GM19043 (cell line): ENCODE results near the gene GSPT1.
"Not testable (repeated sequence)": the region's sequence is repeated elsewhere in the genome, so short reads cannot be mapped to it uniquely, and the experiment has no call there.

Source experiments
- ATAC-seq: cut with Tn5 transposase; IDR thresholded peaks from one replicate; pipeline ENCODE4 v1.9.1; 2021; ENCODE audit warnings: low read depth; ENCODE audit not compliant: unreplicated experiment

The GSPT1 gene

DNA sequence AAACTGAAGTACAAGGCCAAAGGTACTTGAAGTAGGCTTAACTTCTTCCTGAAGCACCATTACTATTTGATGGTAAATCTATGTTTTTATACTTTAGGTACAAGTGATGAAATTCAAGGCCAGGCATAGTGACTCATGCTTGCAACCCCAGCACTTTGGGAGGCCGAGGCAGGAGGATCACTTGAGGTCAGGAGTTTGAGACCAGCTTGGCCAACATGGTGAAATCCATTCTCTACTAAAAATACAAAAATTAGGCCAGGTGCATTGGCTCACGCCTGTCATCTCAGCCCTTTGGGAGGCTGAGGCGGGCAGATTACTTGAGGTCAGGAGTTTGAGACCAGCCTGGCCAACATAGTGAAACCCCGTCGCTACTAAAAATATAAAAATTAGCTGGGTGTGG, 92.1 kb downstream of the GSPT1 start:
- ATAC-seq = not testable (repeated sequence)

GRCh38 chr16:11819798-11820197, 96.0 kb downstream of the GSPT1 start:
- ATAC-seq = no peak

DNA sequence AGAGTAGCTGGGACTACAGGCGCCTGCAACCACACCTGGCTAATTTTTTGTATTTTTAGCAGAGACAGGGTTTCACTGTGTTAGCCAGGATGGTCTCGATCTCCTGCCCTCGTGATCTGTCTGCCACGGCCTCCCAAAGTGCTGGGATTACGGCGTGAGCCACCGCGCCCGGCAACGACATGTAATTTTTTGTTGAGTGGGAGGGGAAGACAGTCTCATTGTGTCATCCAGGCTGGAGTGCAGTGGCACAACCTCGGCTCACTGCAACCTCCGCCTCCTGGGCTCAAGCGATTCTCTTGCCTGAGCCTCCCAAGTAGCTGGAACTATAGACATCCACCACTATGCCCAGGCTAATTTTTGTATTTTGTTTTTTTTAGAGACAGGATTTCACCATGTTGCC, 96.8 kb downstream of the GSPT1 start:
- ATAC-seq = not testable (repeated sequence)
